GM21515 (cell line): Measurements from ENCODE around the gene GSAP.

Experiments used
- ATAC-seq: cut with Tn5 transposase; IDR thresholded peaks from one replicate; pipeline ENCODE4 v1.9.1; 2021; ENCODE audit not compliant: unreplicated experiment

Gene GSAP

DNA sequence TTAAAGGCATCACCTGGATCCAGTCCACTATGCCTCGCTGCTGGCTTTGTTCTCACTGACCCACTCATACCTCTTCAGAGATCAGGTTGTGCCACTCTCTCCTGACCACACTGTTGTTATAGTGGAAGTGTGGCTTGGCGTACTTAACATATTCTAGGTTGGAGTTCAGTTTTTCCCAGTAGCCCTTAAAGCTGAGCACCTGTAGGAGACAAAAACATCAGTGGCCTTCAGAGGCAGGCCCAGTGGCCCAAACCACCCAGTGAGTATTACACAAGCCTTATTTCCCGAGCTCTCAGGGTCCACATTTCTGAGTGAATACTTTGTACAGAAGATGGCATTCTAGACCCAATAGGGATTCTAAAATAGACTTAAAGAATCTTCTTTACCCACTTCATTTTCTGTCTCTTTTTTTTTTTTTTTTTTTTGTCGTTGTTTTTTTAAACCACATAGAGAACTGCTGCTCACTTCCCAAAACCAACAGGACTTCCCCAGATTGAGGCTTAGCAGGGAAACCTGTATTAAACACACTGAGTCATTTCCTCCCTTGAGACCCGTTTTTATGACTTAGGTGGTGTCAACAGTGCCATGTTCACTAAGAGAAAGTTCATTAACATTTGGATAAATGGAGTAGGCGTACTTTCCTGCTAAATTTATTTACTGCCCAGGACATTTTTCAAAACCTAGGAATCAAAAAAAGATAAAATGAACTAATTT is 85.8 kb downstream of the GSAP start:
- ATAC-seq = peak; percentile 67

DNA sequence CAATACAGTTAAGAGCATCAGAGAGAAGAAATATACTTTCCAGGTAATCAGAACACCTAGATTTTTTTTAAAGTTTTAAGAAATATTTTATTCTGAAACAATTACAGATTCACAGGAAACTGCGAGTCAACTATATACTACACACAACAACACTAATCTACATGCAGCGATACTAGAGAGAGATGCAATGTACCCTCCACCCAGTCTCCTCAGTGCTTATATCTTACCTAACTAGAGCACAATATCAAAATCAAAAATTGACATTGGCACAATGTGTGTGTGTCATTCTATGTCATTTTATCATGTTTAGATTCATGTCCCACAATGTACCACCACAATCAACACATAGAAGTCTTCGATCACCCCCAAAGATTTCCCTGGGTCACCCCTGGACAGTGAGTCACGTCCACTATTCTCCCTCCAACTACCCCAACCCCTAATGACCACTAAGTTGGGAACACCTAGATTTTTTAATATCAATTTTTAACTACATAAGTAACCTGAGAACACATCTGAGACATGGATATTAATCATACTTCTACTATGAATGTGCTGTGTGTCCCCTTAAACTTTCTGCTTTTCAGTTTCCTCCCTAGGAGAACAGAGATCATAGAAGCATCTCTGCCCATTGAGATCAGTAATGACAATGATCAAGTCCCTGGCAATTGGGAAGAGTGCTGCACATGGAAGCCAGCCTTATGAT is 86.5 kb downstream of the GSAP start:
- peak; percentile 22 for ATAC-seq

DNA sequence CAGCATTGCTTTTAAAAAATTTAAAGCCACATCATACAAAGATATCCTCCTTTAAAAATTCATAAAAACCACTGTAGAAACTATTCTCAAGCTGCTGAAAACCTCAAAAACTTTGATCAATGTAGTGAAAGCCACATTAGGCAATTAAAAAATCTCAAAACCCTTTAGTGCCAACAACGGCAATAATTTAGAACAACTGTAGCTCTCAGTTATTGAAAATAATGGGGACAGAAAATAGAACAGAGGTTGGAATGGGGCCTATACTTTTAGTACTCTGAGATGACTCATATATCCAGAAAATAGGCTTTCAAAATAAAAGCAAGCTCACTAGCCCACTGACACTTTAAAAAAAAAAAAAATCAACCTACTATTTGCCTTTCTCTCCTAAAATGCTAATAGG is 87.5 kb downstream of the GSAP start:
- ATAC-seq = no peak

DNA sequence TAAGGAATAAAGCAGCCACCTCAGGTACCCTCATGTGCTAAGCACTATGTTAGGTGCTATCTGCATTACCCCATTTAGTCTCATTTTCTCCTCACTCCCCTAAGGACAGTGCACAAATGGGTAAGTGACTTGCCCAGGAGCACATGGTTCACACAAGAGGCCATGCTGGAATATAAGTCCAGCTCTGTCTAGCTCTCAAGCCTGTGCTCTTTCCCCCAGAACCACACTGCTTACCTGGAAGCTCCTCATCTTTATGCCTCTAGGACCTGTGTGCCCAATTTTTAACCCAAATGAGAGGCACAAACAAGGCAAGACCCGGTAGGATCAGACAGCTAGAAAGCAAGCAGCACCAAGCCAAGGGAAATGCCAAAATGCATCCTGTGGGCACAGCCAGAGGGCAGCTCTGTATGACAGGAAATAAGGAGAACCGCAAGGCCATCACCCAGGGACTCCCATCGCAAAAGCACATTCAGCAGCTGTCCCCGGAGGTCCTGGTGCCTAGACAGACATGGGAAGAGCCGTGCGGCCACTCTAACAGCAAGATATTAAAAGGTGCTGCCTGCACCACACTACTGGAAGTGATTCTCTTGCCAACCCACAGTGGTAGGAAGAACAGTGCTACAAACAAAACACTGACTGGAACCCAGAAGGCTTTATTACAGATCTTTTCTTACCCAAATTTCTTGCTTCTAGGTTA is 88.1 kb downstream of the GSAP start:
- no peak for ATAC-seq

DNA sequence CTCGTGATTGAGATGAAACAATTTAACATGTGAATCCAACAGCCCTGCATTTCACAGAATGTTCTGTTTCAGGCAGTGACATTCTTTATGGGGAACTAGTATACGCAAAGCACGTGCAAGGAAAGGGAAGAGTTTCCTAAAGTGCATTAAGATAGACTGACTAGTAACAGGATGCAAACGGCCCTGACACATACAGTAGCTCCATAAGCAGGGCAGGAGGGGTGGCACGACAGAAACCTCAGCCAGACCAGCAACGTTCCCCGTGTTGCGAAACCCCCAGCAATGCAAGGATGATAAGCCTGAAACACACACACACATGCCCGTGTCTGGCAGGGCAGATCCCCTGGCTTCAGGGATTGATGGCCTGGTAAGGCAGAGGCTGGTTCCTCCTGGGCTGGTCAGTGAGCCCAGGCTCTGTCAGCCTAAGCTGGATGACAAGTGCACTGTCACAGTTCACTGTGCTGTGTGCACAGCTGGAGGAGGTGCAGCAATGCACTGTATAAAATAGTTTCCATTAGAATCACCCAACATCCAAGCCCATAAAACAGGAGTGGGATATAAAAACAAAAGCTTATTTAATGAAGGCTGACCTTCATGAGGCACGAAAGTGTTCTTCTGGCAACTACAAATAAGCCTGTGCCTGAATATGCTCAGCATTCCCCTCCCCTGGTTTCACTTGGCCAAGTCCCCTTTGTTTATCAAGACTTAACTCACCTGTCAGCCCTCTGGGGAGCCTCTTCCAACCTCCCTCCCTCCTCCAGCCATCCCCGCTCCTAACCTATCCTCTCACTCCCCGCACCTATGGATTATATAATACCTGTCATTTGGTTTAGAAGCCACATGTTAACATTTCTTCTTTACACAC is 88.8 kb downstream of the GSAP start:
- ATAC-seq = no peak

DNA sequence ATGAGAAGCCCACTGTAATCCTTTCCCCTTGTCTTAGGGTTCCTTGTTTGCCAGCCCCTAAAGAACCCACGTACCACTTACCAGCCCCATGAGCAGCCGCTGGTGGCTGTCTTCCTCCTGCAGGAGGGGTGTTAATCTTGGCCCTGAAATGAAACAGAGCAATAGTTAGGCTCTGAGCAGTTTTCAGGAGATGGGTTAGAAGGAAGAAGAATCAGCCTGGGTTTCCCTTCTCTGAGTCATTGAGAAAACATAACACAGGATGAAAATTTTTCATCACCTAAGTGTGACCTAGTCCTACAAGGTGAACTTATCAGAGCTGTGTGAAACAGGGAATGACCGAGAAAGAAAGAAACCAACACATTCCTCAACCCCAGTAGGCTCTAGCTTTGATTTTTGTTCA is 90.0 kb downstream of the GSAP start:
- no peak for ATAC-seq

DNA sequence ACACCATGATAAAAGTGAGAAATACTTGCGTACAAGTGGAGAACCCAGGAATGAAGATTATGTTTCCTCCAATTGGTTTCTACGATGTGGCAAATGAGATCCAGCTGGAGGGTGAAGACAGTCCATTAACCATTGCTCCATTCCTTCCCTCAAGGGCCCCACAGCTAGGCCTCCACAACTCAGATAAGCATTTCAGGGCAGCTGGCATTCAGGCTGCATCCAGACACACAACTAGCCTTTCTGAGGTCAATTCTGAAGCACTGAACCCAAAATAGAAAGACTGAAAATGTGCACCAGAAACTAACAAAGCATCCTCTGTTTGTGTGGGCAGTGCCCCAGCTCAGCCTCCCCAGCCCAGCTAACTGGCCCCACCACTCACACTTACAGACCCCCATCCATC is 94.8 kb downstream of the GSAP start:
- no peak for ATAC-seq

DNA sequence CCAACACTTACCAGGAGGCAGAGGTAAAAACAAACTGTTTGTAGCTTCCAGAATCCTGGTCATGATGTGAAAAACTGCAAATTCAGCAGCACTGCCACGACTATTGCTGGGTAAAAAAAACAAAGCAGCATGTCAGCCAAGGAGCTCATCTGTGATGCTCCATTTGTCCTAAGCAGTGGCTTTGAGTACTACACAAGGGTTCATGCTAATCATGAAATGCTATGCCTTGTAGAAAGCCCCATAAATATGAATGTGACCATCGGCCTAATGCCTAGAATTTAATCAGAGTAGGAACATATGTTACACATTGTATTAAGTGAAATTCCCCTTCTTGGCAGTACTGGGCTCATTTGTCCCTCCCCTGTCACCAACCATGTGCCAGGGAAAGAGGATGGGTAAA is 95.4 kb downstream of the GSAP start:
- ATAC-seq = no peak

DNA sequence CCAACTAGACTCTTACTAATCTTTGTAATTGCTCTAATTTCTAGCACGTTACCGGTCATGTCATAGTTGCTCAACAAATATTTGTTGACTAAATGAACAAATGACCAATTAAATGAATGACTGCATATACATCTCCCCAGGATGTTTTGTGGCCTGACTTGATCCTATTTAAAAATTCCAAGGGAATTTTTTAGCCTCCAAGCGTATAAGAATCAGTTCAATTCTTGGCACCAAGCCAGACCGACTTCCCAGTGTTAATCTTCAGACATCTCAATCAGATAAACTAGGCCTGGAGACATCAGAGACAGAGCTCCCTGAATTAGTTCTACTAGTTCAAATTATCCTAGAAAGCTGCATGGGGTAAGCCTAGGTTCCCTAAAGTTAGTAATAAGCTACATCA is 96.0 kb downstream of the GSAP start:
- ATAC-seq = no peak

DNA sequence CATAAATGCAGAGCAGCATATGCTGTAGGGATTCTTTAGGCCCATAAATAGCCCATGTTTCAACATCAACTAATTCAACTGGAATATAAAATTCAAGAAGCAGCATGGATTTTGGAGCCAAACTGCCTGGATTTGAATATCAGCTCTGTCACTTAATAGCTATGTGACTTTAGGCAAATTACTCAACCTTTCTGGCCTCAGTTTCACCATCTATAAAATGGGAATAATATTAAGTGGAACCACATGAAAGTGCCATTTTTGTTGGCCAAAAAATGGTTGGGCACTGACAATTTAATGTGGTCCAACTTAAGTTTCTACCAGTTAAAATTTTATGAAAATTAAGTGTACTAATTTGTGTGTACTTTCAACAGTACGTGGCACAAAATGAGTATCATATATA is 98.1 kb downstream of the GSAP start:
- ATAC-seq = no peak

DNA sequence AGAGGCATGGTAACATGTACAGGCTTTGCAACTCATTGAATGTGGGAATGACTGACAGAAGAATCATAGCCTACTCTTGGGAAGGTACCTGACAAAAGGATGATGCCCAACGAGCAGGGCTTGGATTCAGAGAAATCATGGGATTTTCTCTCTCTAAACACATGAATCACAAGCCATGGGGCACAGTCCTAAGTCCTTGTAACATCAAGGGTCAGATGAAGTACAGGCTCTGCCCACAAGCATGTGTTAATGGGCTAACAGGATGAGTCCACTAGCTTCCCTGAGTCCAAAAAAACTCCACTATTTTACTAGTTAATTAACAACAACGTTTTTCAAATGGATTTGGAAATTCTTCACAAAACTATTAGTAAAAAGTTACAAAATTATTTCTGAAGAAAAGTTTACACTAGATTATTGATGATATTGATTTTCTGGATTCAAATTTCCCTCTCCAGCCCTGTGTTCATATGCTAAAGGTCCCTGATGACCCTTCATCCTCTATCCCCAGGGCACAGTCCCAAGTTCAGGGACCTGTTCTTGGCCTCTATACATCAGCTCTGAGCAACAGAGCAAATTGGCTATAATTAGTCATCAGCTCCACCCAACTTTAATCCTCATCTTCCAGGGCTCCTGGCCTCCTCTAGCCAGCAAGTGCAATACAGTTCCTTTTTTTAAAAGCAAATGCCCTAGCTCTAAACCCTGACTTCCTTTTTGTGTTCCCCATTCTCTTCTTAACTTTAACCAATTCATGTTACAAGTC is 99.8 kb downstream of the GSAP start:
- no peak for ATAC-seq

DNA sequence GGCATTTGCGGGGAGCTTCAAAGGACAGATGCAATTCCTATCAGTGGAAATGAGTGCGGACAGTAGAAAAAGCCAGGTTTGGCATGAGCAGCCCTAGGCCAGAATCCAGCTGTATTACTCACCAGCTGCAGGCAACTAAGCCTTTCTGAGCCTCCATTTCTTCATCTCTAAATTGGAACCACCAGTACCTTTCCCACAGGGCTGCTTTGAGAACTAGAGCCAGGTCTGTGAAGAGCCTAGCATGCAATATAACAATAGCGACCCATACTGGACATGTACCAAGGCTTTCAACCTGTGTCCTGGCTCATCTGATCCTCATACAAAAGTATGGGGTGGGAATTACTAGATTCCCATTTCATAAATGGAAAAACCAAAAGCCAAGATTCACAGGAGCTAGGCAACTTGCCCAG is 101.0 kb downstream of the GSAP start:
- no peak for ATAC-seq

DNA sequence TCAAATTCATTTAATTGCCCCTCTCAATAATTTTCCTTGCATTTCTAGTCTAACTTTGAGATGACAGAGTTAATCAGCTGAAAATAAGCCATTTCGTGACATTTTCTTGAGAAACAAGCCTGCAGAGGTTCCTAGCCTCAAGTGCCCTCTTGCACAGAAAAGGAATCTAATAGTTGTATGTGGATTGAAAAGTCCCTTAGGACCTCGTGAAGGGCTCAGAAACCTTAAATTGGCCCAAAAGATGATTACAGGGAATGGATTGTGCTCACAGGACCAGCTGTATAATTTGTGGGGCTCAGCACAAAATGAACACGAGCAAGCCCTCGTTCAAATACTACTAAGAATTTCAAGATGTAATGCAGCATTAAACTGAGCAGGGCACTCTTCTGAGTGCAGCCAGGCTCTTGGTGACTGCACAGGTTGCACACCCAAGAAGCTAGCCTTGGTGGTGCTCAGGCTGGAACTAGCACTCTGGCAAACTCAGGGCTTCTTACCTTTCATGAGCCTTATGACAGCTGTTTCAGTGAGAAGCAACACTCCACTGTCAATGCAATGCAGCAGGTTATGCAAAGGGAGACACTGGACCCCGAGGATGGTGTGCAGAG is 102.2 kb downstream of the GSAP start:
- no peak for ATAC-seq

DNA sequence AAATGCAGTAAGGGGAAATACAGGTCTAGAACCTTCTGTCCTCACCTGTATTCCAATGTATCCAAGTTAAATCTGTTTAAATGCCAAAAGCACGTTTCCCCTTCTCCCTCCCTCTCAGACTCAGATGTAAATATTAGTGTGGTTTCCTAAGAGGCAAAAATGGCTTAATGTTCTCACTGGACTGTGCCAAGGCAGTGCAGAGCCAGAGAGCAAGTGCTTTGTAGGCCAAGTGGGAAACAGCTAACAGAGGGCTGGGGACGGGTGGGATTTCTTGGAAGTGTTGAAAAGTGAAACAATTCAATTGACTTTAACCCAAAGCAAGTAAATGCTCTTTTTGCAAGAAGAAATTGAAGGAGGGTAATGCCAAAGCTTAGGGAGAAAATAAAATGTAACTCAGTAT is 103.1 kb downstream of the GSAP start:
- no peak for ATAC-seq

DNA sequence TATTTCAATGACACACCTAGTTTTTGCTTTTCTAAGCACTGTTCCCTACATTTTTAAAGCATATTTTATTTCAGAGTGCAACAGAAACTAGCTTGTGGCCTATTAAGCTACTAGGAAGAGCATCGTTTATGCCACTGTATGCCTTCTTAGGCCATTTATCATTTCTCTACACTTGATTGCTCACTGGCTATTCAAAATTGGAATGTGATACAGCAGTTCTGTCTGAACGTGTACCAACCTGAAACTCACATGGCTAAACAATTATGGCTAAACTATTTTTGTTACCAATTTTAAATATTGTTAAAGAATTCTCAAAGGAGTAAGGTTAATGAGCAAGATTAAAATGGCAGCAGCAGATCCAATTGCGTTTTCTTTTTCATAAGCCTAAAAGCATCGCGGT is 105.2 kb downstream of the GSAP start:
- ATAC-seq = no peak

DNA sequence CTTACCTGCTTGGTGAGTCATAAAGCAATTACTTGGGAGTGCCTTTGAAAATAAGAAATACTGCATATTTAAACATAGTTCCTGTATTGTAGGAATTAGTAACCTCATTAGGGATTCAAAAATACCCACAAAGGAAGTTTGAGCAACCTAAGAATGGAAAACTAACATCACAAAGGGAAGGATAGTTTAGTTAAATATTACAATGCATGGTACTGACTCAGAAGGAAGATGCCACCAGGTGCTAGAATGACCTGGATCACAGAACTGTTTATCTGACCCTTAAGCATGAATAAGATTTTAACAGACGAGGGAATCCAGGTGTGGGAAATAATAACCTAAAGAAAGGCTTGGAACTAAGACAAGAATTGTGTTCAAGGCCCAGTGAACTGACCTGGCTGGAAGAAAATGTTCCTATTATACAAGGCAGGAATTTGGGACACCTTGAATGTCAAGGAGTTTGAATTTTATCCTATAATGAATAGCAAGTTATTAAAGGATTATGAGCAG is 106.4 kb downstream of the GSAP start:
- ATAC-seq = no peak

DNA sequence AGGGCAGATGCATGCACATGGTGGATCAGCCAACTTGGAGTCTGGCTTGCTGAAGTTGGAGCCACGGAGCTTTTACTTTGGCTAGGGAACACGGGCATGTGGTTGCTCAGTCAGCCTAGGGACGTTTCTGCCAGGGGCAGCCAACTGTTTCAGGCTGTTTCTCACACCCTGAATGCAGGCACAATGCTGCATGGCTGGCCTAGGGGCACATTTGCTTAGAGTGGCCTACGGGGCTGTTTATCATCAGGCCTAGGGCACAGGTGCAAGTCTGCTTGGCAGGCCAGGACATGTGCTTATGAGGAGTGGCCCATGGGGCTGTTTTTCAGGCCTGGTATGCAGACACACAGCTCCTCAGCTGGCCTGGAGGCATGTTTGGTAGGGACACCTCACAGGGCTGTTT is 107.4 kb downstream of the GSAP start:
- ATAC-seq = no peak

DNA sequence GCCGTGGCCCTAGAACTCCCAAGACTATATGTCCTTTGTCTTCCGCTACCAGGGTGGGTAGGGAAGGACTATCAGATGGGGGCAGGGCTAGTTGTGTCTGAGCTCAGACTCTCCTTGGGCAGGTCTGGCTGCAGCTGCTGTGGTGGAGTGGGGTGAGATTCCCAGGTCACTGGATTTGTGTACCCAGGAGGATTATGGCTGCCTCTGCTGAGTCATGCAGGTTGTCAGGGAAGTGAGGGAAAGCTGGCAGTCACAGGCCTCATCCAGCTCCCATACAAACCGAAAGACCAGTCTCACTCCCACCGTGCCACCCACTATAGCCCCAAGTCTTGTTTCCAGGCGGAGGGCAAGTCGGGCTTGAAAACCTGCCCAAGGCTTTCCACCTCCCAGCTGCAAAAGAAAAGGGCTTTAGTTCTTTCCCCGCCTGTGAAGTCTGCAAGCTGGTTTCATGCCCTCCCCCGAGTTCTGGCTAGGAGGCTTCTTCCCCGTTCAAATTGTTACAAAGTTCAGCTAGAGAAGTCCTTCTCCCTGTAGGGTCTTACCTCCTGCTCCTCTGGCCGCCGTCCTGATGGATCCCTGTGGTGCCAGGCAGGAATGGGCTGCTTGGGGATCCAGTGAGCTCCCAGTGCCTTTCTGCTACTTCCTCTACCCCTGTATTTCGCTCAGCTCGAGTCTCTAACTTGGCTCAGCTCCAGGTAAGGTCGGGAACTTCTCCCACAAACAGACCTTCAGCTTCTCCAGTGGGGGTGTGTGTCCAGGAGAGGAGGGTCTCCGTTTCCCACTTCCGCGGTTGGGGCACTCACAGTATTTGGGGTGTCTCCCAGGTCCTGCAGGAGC is 109.7 kb downstream of the GSAP start:
- no peak for ATAC-seq

DNA sequence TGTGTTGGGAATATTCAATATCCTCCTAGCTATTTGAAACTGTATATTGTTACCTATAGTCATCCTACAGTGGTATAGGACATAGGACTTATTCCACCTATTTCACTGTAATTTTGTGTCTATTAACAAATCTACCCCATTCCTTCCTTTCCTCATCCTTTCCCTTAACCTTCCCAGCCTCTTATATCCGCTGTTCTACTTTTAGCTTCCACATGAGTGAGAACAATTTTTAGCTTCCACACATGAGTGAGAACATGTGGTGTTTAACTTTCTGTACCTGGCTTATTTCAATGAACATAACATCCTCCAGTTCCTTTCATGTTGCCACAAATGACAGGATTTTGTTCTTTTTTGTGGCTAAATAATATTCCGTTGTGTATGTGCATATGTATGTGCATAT is 120.6 kb downstream of the GSAP start:
- no peak for ATAC-seq
